Activated CD4-positive, alpha-beta T cell treated with anti-CD3 and anti-CD28 coated beads, Interleukin-2, amount 50 U/mL, for 1 hour (primary cell): ENCODE measurements around the gene OSBPL2.

Experiments
- DNase-seq: peaks from one replicate; pipeline ENCODE4 v3.0.0-alpha.2; 2020

The OSBPL2 gene

GRCh38 chr20:62262064-62262463, 23.7 kb downstream of the OSBPL2 start:
- DNase-seq = no peak

GRCh38 chr20:62263396-62263795, 25.1 kb downstream of the OSBPL2 start:
- no peak for DNase-seq

- DNase-seq = no peak
Observed at GRCh38 chr20:62265365-62265764, 27.0 kb downstream of the OSBPL2 start.

- no peak for DNase-seq
Observed at GRCh38 chr20:62266340-62266739, 28.0 kb downstream of the OSBPL2 start.

- no peak for DNase-seq
Observed at GRCh38 chr20:62266851-62267250, 28.5 kb downstream of the OSBPL2 start.

GRCh38 chr20:62267543-62267942, 29.2 kb downstream of the OSBPL2 start:
- no peak for DNase-seq

GRCh38 chr20:62268228-62268900, 30.0 kb downstream of the OSBPL2 start:
- no peak for DNase-seq

GRCh38 chr20:62269378-62269777, 31.1 kb downstream of the OSBPL2 start:
- no peak for DNase-seq

- no peak for DNase-seq
Observed at GRCh38 chr20:62269871-62270270, 31.6 kb downstream of the OSBPL2 start.

- DNase-seq = no peak
Observed at GRCh38 chr20:62272200-62272599, 33.9 kb downstream of the OSBPL2 start.

- no peak for DNase-seq
Observed at GRCh38 chr20:62273416-62273815, 35.1 kb downstream of the OSBPL2 start.

GRCh38 chr20:62274332-62274950, 36.1 kb downstream of the OSBPL2 start:
- DNase-seq = no peak

- DNase-seq = no peak
Observed at GRCh38 chr20:62275219-62275618, 36.9 kb downstream of the OSBPL2 start.

GRCh38 chr20:62276439-62276838, 38.1 kb downstream of the OSBPL2 start:
- DNase-seq = no peak

GRCh38 chr20:62277253-62277652, 38.9 kb downstream of the OSBPL2 start:
- DNase-seq = no peak

- no peak for DNase-seq
Observed at GRCh38 chr20:62280303-62280702, 42.0 kb downstream of the OSBPL2 start.

- no peak for DNase-seq
Observed at GRCh38 chr20:62281161-62281933, 43.0 kb downstream of the OSBPL2 start.

GRCh38 chr20:62282103-62282502, 43.8 kb downstream of the OSBPL2 start:
- no peak for DNase-seq

- no peak for DNase-seq
Observed at GRCh38 chr20:62282877-62283503, 44.7 kb downstream of the OSBPL2 start.

GRCh38 chr20:62284448-62284847, 46.1 kb downstream of the OSBPL2 start:
- no peak for DNase-seq

- no peak for DNase-seq
Observed at GRCh38 chr20:62285151-62285550, 46.8 kb downstream of the OSBPL2 start.

GRCh38 chr20:62285722-62286121, 47.4 kb downstream of the OSBPL2 start:
- DNase-seq = no peak

- DNase-seq = no peak
Observed at GRCh38 chr20:62286493-62287064, 48.3 kb downstream of the OSBPL2 start.
